Measurements from ENCODE around the gene MDK. TPM values are rescaled to one million over a fixed set of nuclear protein-coding genes. Genes with fewer than 3 reads are reported as not detected.
A peak's percentile ranks its signal among the peaks of the same experiment; 100 is the strongest.

MDK gene
- total and polyA plus RNA-seq, 5 experiments from 2014 or later = 0.52 to 8.0 (median 7.2) TPM; not detected in 2

DNA sequence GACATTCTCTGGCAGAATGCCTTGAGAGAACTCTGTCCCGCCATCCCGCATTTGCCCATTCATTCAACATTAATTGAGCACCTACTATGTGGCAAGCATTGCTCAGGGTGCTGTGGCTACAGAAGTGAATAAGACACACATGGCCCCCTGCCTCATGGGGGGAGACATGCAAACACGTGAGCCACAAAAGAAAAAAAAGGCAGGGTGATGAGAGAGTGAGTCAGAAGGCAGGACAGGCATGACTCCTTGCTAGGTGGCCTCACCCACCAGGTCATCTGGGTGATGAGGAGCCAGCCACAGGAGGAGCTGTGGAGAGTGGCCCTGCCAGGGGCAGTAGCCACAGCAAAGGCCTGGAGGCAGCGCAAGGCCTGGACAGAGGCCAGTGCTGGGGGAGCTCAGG is 5.2 kb downstream of the MDK start:
- no peaks in the 10 kb centered on the region for H3K9me3 Mint-ChIP-seq
- POLR2A ChIA-PET = interaction anchor here (2.4 kb wide), 1 partner anchor 9 kb away, joined by 8 read pairs; no protein-coding TSS in a partner anchor
- DNase-seq = no peak
- H3K4me3 Mint-ChIP-seq = peak overlapping the region in 1 of 10 donors; percentile 54
- H3K27ac Mint-ChIP-seq = no peak overlapping the region
- H3K27me3 Mint-ChIP-seq = peaks cover 24 to 60% (median 37%) of the 10 kb centered on the region in 5 donors
- ATAC-seq = no peak
- peaks cover 14 to 32% (median 27%) of the 10 kb centered on the region in 4 donors for H3K4me1 Mint-ChIP-seq
- peaks cover 0 to 5% (median 2%) of the 10 kb centered on the region in 3 donors for H3K36me3 Mint-ChIP-seq

- Mint-ChIP-seq H3K27me3 (peaks cover 24 to 58% (median 37%) of the 10 kb centered on the region in 5 donors), H3K27ac (no peak overlapping the region), H3K4me1 (peaks cover 9 to 25% (median 23%) of the 10 kb centered on the region in 4 donors), H3K36me3 (peaks cover 0 to 5% (median 2%) of the 10 kb centered on the region in 3 donors), H3K9me3 (no peaks in the 10 kb centered on the region), H3K4me3 (no peak overlapping the region)
- ATAC-seq (no peak), DNase-seq (no peak)
- POLR2A ChIA-PET = interaction anchor here (2.4 kb wide), 1 partner anchor 10 kb away, joined by 8 read pairs; no protein-coding TSS in a partner anchor
These were observed 6.0 kb downstream of the MDK start for GRCh38 chr11:46387456-46387855.

- DNase-seq (no peak), ATAC-seq (peak in 1 of 2 donors; percentile 41)
- H3K4me3 Mint-ChIP-seq = peak overlapping the region in 4 of 10 donors; percentile 9 to 48 (median 26)
These were observed 6.6 kb downstream of the MDK start for GRCh38 chr11:46387919-46388618.

GRCh38 chr11:46388619-46389449 is 7.4 kb downstream of the MDK start:
- peaks cover 0 to 2% (median 0%) of the 10 kb centered on the region in 9 donors for H3K9me3 Mint-ChIP-seq
- POLR2A ChIA-PET = no interaction called here
- no peak overlapping the region for H3K27ac Mint-ChIP-seq
- ATAC-seq (no peak), DNase-seq (no peak)
- peaks cover 29 to 64% (median 47%) of the 10 kb centered on the region in 5 donors for H3K27me3 Mint-ChIP-seq
- peaks cover 14 to 34% (median 29%) of the 10 kb centered on the region in 4 donors for H3K4me1 Mint-ChIP-seq
- H3K36me3 Mint-ChIP-seq = peaks cover 0 to 9% (median 2%) of the 10 kb centered on the region in 3 donors
- peak overlapping the region in 6 of 10 donors; percentile 12 to 57 (median 30) for H3K4me3 Mint-ChIP-seq

More at GRCh38 chr11:46387919-46388618, 6.6 kb downstream of the MDK start:
- H3K9me3 Mint-ChIP-seq = peaks cover 0 to under 1% (median 0%) of the 10 kb centered on the region in 9 donors
- peaks cover 27 to 64% (median 43%) of the 10 kb centered on the region in 5 donors for H3K27me3 Mint-ChIP-seq
- H3K27ac Mint-ChIP-seq = peak overlapping the region in 1 of 10 donors; percentile 71
- H3K4me1 Mint-ChIP-seq = peaks cover 14 to 31% (median 28%) of the 10 kb centered on the region in 4 donors
- H3K36me3 Mint-ChIP-seq = peaks cover 0 to 9% (median 2%) of the 10 kb centered on the region in 3 donors
- POLR2A ChIA-PET = interaction anchor here (2.4 kb wide), 1 partner anchor 10 kb away, joined by 8 read pairs; no protein-coding TSS in a partner anchor

DNA sequence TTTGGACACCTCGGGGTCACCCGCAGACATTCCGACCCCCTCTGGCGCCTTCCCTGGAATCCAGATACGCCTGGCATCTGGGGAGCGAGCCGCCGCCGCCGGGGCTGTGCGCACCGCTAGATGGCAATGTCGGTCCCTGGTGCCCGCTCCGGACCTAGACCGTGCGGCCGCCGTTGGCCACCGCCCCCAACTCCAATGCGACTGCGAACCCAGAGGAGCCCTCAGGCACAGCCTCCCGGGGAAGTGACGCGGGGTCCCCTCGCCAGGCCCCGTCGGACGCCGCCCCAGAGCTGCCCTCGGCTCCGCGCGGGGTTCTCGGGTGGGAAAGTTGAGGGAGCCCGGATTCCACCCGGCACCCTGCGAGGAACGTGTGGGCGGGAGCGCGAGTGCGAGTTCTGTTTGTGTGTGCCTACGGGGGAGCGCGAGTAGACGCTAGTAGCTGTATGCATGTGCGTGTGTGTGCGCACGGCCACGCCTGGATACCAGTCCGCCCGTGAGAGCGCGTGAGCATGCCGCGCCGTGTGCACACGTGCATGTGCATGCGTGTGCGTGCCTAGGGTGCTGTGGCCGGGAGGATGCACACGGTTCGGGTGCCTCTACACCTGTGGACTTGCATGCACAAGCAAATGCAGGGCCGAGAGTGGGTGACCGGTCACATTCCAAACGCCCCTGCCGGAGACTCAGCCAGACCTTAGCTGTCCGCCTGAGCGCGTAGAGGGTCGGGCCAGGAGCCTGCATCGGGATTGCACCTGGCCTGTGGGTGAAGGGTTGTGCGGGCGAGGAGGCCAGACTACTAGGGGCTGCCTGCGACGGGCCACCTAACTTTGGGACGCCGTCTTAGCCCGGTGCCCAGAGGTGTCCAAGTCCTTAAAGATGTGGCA is 8.2 kb downstream of the MDK start:
- DNase-seq (peak in 1 of 10 donors; percentile 33), ATAC-seq (peak; percentile 12 to 35)
- Mint-ChIP-seq H3K9me3 (peaks cover 0 to 2% (median 0%) of the 10 kb centered on the region in 9 donors), H3K4me3 (peak overlapping the region in 9 of 10 donors; percentile 32 to 62 (median 52)), H3K27me3 (peaks cover 29 to 64% (median 47%) of the 10 kb centered on the region in 5 donors), H3K4me1 (peaks cover 14 to 34% (median 29%) of the 10 kb centered on the region in 4 donors), H3K27ac (no peak overlapping the region), H3K36me3 (peaks cover 0 to 9% (median 2%) of the 10 kb centered on the region in 3 donors)
- POLR2A ChIA-PET = interaction anchor here (1.1 kb wide), 1 partner anchor 112 kb away, joined by 3 read pairs; no protein-coding TSS in a partner anchor

- DNase-seq (no peak), ATAC-seq (no peak)
- peaks cover 0 to 9% (median 0%) of the 10 kb centered on the region in 3 donors for H3K36me3 Mint-ChIP-seq
- H3K4me3 Mint-ChIP-seq = peak overlapping the region in 9 of 10 donors; percentile 24 to 69 (median 55)
- H3K9me3 Mint-ChIP-seq = peaks cover 0 to 2% (median 0%) of the 10 kb centered on the region in 9 donors
- H3K27me3 Mint-ChIP-seq = peaks cover 28 to 56% (median 42%) of the 10 kb centered on the region in 5 donors
- H3K4me1 Mint-ChIP-seq = peaks cover 14 to 34% (median 29%) of the 10 kb centered on the region in 4 donors
- H3K27ac Mint-ChIP-seq = no peak overlapping the region
- POLR2A ChIA-PET = interaction anchor here (1.1 to 1.6 kb wide), 2 partner anchors 42 to 111 kb away, joined by 3 to 4 read pairs; no protein-coding TSS in a partner anchor
These were observed 9.1 kb downstream of the MDK start for GRCh38 chr11:46390331-46391171.

- Mint-ChIP-seq H3K4me1 (peaks cover 14 to 34% (median 29%) of the 10 kb centered on the region in 4 donors), H3K27ac (no peak overlapping the region), H3K36me3 (peaks cover 0 to 9% (median 0%) of the 10 kb centered on the region in 3 donors), H3K4me3 (peak overlapping the region in 2 of 10 donors; percentile 35 to 52), H3K27me3 (peaks cover 25 to 51% (median 36%) of the 10 kb centered on the region in 5 donors), H3K9me3 (peaks cover 0 to 2% (median 0%) of the 10 kb centered on the region in 9 donors)
- DNase-seq = no peak
- POLR2A ChIA-PET = interaction anchor here (1.6 kb wide), 1 partner anchor 42 kb away, joined by 4 read pairs; no protein-coding TSS in a partner anchor
- no peak for ATAC-seq
These were observed 9.7 kb downstream of the MDK start for GRCh38 chr11:46391186-46391577.

GRCh38 chr11:46391578-46392420 is 10.3 kb downstream of the MDK start, which contains the start of gene CHRM4:
CHRM4 (minus strand) TSS chr11:46391776; CDS start chr11:46386557, 5,219 bp downstream.
- Mint-ChIP-seq H3K4me1 (peaks cover 11 to 34% (median 29%) of the 10 kb centered on the region in 4 donors), H3K27ac (peak within 1 kb of the TSS in 1 of 10 donors; percentile 92), H3K27me3 (peaks cover 19 to 44% (median 30%) of the 10 kb centered on the region in 5 donors), H3K36me3 (peaks cover 0 to 10% (median 3%) of the 10 kb centered on the region in 3 donors), H3K4me3 (peak within 1 kb of the TSS; percentile 63 to 87 (median 74)), H3K9me3 (peaks cover 0 to 2% (median 0%) of the 10 kb centered on the region in 9 donors)
- ATAC-seq = no peak
- POLR2A ChIA-PET = interaction anchor here (0.8 to 1.6 kb wide), 3 partner anchors 22 to 59 kb away, joined by 4 read pairs; no protein-coding TSS in a partner anchor
- no peak for DNase-seq

DNA sequence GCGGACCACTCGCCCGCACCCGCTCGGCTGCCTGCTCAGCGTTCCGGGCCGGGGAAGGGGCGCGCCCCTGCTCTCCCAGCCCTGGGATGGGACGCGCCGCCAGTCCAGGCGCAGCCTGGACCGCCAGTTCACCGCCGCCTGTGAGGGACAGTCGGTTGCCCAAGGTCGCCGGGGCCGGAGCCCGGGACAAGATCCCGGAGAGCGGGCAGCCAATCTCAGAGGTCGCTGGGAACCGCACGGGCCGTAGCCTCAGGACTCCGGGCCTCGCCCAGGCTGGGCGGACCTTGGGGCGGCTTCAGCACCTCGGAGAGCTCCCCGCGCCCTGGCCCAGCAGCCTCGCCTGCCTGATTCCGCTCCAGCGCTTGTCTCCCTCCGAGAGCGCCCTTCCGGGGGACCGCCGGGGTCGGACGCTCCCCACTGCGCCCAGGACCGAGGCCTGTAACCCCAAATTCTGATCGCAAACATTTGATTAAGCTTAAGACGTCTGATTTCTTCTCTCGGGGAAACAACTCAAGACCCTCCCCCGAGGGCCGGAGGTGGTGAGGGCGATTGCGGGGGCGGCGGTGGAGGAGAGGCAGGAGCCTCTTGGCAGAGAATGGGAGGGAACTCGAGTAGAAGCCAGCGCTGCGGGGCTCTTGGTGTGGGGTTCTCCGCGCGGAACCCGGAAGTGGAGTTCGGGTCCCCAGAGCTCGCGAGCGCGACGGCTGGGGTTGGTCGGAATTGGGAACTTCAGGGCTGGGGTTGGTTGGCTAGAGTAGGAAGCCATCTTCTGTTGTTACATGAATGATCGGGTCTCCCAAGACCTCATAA is 11.2 kb downstream of the MDK start:
- Mint-ChIP-seq H3K27me3 (peaks cover 16 to 37% (median 24%) of the 10 kb centered on the region in 5 donors), H3K4me1 (peaks cover 11 to 29% (median 27%) of the 10 kb centered on the region in 4 donors), H3K9me3 (peaks cover 0 to 2% (median 0%) of the 10 kb centered on the region in 9 donors), H3K27ac (peak overlapping the region in 3 of 10 donors; percentile 24 to 92 (median 77)), H3K4me3 (peak overlapping the region; percentile 63 to 87 (median 74)), H3K36me3 (peaks cover 0 to 17% (median 8%) of the 10 kb centered on the region in 3 donors)
- POLR2A ChIA-PET = interaction anchor here (0.8 to 1.6 kb wide), 3 partner anchors 21 to 60 kb away, joined by 4 read pairs; no protein-coding TSS in a partner anchor
- ATAC-seq (peak; percentile 82 to 92), DNase-seq (peak; percentile 56 to 84 (median 78))

Measured in naive thymus-derived CD8-positive, alpha-beta T cell (primary cell).